OCI-LY7 (cell line): ENCODE measurements around the gene PSMF1.

ENCODE experiments used
- EZH2phosphoT487 ChIP-seq: fragments of 200-600 bp; sonication (generic); IDR thresholded peaks from 2 replicates; pipeline ENCODE4 v1.6.1; 2018; ENCODE audit warnings: low read depth, borderline replicate concordance, mild to moderate bottlenecking, mixed run types, antibody characterized with exemption, low read length, moderate library complexity, mixed read lengths
- TF ChIP-seq, protein P1 (sequence below): fragments of 200-600 bp; sonication (generic); conservative IDR thresholded peaks from 2 replicates; pipeline ENCODE4 v1.5.1; 2014; ENCODE audit warnings: mild to moderate bottlenecking, antibody characterized with exemption, low read length, moderate library complexity, mixed read lengths

DNA sequence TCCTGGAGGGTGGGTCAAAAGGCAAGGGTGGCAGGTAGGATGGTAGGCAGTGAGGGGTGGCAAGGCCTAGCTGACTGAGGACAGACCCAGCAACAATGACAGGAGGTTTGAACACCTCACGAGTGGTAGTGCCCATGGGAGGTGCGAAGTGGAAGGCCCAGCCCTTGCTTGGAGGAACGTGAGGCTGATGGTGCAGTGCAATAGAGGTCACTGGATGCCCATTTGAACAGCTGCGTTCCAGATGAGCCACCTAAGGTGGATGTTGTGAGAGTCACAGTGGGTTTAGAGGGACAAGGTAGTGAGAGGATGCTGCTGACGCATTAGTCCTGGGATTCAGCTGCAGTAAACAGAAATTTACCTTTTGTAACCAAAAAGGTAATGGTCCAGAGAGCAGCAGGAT is 50.8 kb downstream of the PSMF1 start:
- TF ChIP-seq, protein P1, sequence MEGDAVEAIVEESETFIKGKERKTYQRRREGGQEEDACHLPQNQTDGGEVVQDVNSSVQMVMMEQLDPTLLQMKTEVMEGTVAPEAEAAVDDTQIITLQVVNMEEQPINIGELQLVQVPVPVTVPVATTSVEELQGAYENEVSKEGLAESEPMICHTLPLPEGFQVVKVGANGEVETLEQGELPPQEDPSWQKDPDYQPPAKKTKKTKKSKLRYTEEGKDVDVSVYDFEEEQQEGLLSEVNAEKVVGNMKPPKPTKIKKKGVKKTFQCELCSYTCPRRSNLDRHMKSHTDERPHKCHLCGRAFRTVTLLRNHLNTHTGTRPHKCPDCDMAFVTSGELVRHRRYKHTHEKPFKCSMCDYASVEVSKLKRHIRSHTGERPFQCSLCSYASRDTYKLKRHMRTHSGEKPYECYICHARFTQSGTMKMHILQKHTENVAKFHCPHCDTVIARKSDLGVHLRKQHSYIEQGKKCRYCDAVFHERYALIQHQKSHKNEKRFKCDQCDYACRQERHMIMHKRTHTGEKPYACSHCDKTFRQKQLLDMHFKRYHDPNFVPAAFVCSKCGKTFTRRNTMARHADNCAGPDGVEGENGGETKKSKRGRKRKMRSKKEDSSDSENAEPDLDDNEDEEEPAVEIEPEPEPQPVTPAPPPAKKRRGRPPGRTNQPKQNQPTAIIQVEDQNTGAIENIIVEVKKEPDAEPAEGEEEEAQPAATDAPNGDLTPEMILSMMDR = no peak
- TF ChIP-seq EZH2phosphoT487 = no peak
